Trophoblast cell (in vitro differentiated cells and primary cell): Measurements from ENCODE around the gene SEMA5A.

Experiments
- DNase-seq, 2 donors: peaks; one replicate each; pipeline ENCODE4 v3.0.0-alpha.2; 2016
- H2AFZ ChIP-seq: 2 replicates; pipeline ENCODE4 v1.6.1; 2013; ENCODE audit warnings: low read length, moderate library complexity, mild to moderate bottlenecking; ENCODE audit not compliant: insufficient read depth, poor library complexity
- H2AK5ac ChIP-seq: 2 replicates; pipeline ENCODE4 v1.6.1; 2013; ENCODE audit warnings: mild to moderate bottlenecking, low read length
- H2BK120ac ChIP-seq: 2 replicates; pipeline ENCODE4 v1.6.1; 2013; ENCODE audit warnings: low read length, mild to moderate bottlenecking, moderate library complexity; ENCODE audit not compliant: insufficient read depth, poor library complexity
- H2BK12ac ChIP-seq: 2 replicates; pipeline ENCODE4 v1.6.1; 2013; ENCODE audit warnings: mild to moderate bottlenecking, low read length, moderate library complexity
- H2BK5ac ChIP-seq: 2 replicates; pipeline ENCODE4 v1.6.1; 2013; ENCODE audit warnings: low read length, low read depth, moderate library complexity, mild to moderate bottlenecking; ENCODE audit not compliant: poor library complexity
- H3K14ac ChIP-seq: 2 replicates; pipeline ENCODE4 v1.6.1; 2013; ENCODE audit warnings: mild to moderate bottlenecking, low read length
- H3K18ac ChIP-seq: 2 replicates; pipeline ENCODE4 v1.6.1; 2013; ENCODE audit warnings: mild to moderate bottlenecking, low read length
- H3K23ac ChIP-seq: 2 replicates; pipeline ENCODE4 v1.6.1; 2013; ENCODE audit warnings: low read length
- H3K27ac ChIP-seq: 2 replicates; pipeline ENCODE4 v1.5.1; 2013; ENCODE audit warnings: low read depth, mild to moderate bottlenecking, inconsistent platforms, low read length, moderate library complexity
- H3K27me3 ChIP-seq: 2 replicates; pipeline ENCODE4 v1.6.1; 2013; ENCODE audit warnings: inconsistent platforms, mild to moderate bottlenecking, low read length, moderate library complexity; ENCODE audit not compliant: insufficient read depth
- H3K36me3 ChIP-seq, 2 experiments: 1 replicate in 1 of 2; 2 replicates in 1 of 2; pipeline ENCODE4 v1.6.1; 2013; ENCODE audit warnings: low read length in 2 of 2, mild to moderate bottlenecking in 2 of 2, moderate library complexity in 1 of 2; ENCODE audit not compliant: insufficient read depth in 2 of 2, control insufficient read depth in 1 of 2
- H3K4ac ChIP-seq: 2 replicates; pipeline ENCODE4 v1.6.1; 2013; ENCODE audit warnings: low read depth, mild to moderate bottlenecking, low read length, moderate library complexity
- H3K4me1 ChIP-seq, 2 experiments: 1 replicate in 1 of 2; 2 replicates in 1 of 2; pipeline ENCODE4 v1.6.1; 2013; ENCODE audit warnings: low read length in 2 of 2, mild to moderate bottlenecking in 2 of 2, moderate library complexity in 1 of 2; ENCODE audit not compliant: insufficient read depth in 2 of 2, control insufficient read depth in 1 of 2
- H3K4me2 ChIP-seq: 2 replicates; pipeline ENCODE4 v1.6.1; 2013; ENCODE audit warnings: inconsistent platforms, mild to moderate bottlenecking, low read length, moderate library complexity
- H3K4me3 ChIP-seq: 2 replicates; pipeline ENCODE4 v1.5.1; 2013; ENCODE audit warnings: mild to moderate bottlenecking, low read depth, low read length, inconsistent platforms
- H3K79me1 ChIP-seq: one replicate; pipeline ENCODE4 v1.6.1; 2013; ENCODE audit warnings: low read length
- H3K79me2 ChIP-seq: 2 replicates; pipeline ENCODE4 v1.6.1; 2013; ENCODE audit warnings: low read length, mild to moderate bottlenecking; ENCODE audit not compliant: control insufficient read depth, insufficient read depth, poor library complexity
- H3K9ac ChIP-seq: 2 replicates; pipeline ENCODE4 v1.6.1; 2013; ENCODE audit warnings: mild to moderate bottlenecking, low read length
- H3K9me3 ChIP-seq: 2 replicates; pipeline ENCODE4 v1.6.1; 2013; ENCODE audit warnings: low read depth, mild to moderate bottlenecking, control low read depth, inconsistent platforms, low read length; ENCODE audit not compliant: insufficient read depth
- H4K12ac ChIP-seq: 2 replicates; pipeline ENCODE4 v1.6.1; 2013; ENCODE audit warnings: low read depth, mild to moderate bottlenecking, low read length, moderate library complexity
- H4K8ac ChIP-seq: 2 replicates; pipeline ENCODE4 v1.6.1; 2013; ENCODE audit warnings: low read depth, mild to moderate bottlenecking, low read length, moderate library complexity
- H4K91ac ChIP-seq: one replicate; pipeline ENCODE4 v1.6.1; 2013; ENCODE audit warnings: low read depth, mild to moderate bottlenecking, low read length, moderate library complexity
- WGBS: extraction: QIAGEN DNeasy Blood & Tissue Kit; methylation state at CpG from one replicate; pipeline ENCODE4 v1.1.7; 2013; ENCODE audit warnings: missing lambda C conversion rate; ENCODE audit not compliant: insufficient read length, insufficient coverage; ENCODE audit errors: extremely low coverage; 5-methylcytosine and 5-hydroxymethylcytosine counted together

Gene SEMA5A

DNA sequence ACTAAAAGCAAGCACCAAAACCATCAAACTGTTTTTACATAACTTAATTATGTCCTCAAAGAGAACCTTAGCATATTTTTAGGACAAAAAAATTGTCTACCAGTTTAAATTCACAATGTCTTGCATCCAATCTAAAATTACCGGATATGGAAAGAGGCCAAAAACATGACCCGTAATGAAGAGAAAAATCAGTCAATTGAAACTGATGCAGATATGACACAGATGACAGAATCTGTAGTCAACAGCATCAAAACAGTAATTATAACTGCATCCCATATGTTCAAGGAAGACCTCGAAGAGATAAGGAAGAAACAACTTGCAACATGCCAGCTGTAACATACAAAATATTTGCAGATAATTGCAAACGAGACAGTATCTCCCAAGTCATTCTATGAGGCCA lies 473.2 kb downstream of the SEMA5A start:
- H3K9ac ChIP-seq: no peak overlapping the region
- WGBS: no CpG with 5 or more reads among the region's 4 CpGs

DNA sequence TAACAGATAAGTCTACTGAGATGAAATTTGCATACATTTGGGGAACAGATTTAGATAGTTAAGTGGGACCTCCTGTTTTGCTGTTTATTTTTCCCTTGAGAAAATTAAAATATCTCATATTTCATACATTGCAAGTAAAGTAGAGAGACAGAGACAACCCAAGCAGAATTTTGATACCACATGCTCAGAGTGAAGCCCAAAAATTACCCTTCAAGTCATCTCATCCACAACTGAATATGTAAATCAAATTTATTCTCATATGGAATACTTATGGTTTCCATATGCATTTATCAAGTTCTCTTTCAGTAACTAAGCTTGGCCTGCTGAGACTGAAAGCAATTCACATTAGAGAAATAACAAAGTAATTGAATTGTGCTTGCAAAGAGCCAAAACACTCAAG lies 474.4 kb downstream of the SEMA5A start:
- no peak overlapping the region for H3K4me2 ChIP-seq
- DNase-seq: no peak
- no peak overlapping the region for H3K18ac ChIP-seq
- H3K36me3 ChIP-seq: peaks cover 2 to 7% of the 10 kb centered on the region in 2 experiments
- H3K4me3 ChIP-seq: no peak overlapping the region
- H3K27ac ChIP-seq: no peak overlapping the region
- no peak overlapping the region for H2AK5ac ChIP-seq
- no peak overlapping the region for H3K9ac ChIP-seq
- no peak overlapping the region for H3K14ac ChIP-seq
- H4K12ac ChIP-seq: no peak overlapping the region
- no peaks in the 10 kb centered on the region for H3K9me3 ChIP-seq
- H3K79me2 ChIP-seq: no peaks in the 10 kb centered on the region
- H2BK120ac ChIP-seq: no peak overlapping the region
- no peak overlapping the region for H3K23ac ChIP-seq
- H4K8ac ChIP-seq: no peak overlapping the region
- no peak overlapping the region for H2BK5ac ChIP-seq
- no peak overlapping the region for H4K91ac ChIP-seq
- no peak overlapping the region for H3K4ac ChIP-seq
- H3K4me1 ChIP-seq: no peaks in the 10 kb centered on the region
- no peak overlapping the region for H2AFZ ChIP-seq
- no peak overlapping the region for H2BK12ac ChIP-seq
- H3K79me1 ChIP-seq: no peaks in the 10 kb centered on the region
- no peaks in the 10 kb centered on the region for H3K27me3 ChIP-seq

More for the DNA sequence above, 473.2 kb downstream of the SEMA5A start:
- no peak overlapping the region for H3K14ac ChIP-seq
- H3K23ac ChIP-seq: no peak overlapping the region
- no peak for DNase-seq
- no peak overlapping the region for H2BK5ac ChIP-seq
- no peak overlapping the region for H3K27ac ChIP-seq
- no peaks in the 10 kb centered on the region for H3K9me3 ChIP-seq
- H3K79me1 ChIP-seq: no peaks in the 10 kb centered on the region
- peaks cover 4% of the 10 kb centered on the region in 2 experiments for H3K36me3 ChIP-seq
- no peak overlapping the region for H3K4me2 ChIP-seq
- no peak overlapping the region for H3K4ac ChIP-seq
- no peak overlapping the region for H2AFZ ChIP-seq
- H3K4me1 ChIP-seq: no peaks in the 10 kb centered on the region
- H4K91ac ChIP-seq: no peak overlapping the region
- H3K18ac ChIP-seq: no peak overlapping the region
- no peak overlapping the region for H2AK5ac ChIP-seq
- no peak overlapping the region for H2BK120ac ChIP-seq
- no peak overlapping the region for H2BK12ac ChIP-seq
- no peaks in the 10 kb centered on the region for H3K79me2 ChIP-seq
- no peaks in the 10 kb centered on the region for H3K27me3 ChIP-seq
- no peak overlapping the region for H3K4me3 ChIP-seq
- H4K12ac ChIP-seq: no peak overlapping the region
- no peak overlapping the region for H4K8ac ChIP-seq

DNA sequence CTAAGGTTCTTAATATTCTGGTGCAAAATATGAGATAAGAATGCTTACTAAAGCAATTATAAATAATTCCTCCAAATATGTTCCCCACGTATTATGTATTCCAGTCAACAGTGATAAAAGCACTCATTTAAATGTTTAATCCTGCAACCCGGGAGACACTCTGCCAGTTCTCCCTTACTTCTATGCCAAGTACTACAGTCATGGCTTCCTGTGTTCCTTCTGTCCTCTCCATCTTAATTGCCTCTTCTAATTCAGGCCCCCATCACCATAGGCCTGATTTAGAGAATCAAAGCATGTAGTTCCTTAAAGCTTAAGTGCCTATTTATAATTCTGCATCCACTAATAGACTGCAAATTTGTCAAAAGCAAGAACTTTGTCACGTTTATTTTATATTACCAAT lies 474.8 kb downstream of the SEMA5A start:
- Histone ChIP-seq H2BK5ac (no peak overlapping the region), H3K27me3 (no peaks in the 10 kb centered on the region), H4K91ac (no peak overlapping the region), H3K4me3 (no peak overlapping the region), H3K18ac (no peak overlapping the region), H3K4me1 (no peaks in the 10 kb centered on the region), H3K14ac (no peak overlapping the region), H3K79me1 (no peaks in the 10 kb centered on the region), H4K12ac (no peak overlapping the region), H3K4me2 (no peak overlapping the region), H3K27ac (no peak overlapping the region), H4K8ac (no peak overlapping the region), H2BK120ac (no peak overlapping the region), H3K9me3 (no peaks in the 10 kb centered on the region), H2AFZ (no peak overlapping the region), H3K36me3 (peaks cover 6 to 11% of the 10 kb centered on the region in 2 experiments), H3K4ac (no peak overlapping the region), H2AK5ac (no peak overlapping the region), H2BK12ac (no peak overlapping the region), H3K9ac (no peak overlapping the region), H3K23ac (no peak overlapping the region), H3K79me2 (no peaks in the 10 kb centered on the region)
- no CpG with 5 or more reads among the region's 3 CpGs for WGBS
- no peak for DNase-seq

DNA sequence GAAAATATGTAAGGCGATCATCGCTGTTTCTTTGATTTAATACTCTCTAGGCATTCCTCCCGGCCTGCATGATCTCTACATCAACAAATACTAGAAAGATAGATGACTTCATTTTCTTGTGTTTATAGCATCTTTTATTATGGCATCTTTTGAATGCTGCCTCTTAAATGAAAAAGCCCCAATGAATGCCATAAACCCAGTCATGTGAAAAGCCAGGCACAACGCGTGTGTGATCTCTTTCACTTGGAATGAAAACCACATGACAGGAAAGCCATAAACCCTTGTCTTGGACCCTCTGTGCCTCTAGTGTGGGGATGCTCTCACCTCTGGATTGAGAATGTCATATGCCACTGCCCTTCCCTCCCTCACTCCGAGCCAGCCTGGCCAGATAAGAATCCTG lies 476.2 kb downstream of the SEMA5A start:
- Histone ChIP-seq H3K4me1 (no peaks in the 10 kb centered on the region), H2AK5ac (no peak overlapping the region), H4K12ac (no peak overlapping the region), H3K79me2 (no peaks in the 10 kb centered on the region), H3K4ac (no peak overlapping the region), H4K91ac (no peak overlapping the region), H2AFZ (no peak overlapping the region), H3K9me3 (no peaks in the 10 kb centered on the region), H3K23ac (no peak overlapping the region), H3K27ac (no peak overlapping the region), H3K18ac (no peak overlapping the region), H2BK120ac (no peak overlapping the region), H3K4me3 (no peak overlapping the region), H3K4me2 (no peak overlapping the region), H2BK5ac (no peak overlapping the region), H2BK12ac (no peak overlapping the region), H3K9ac (no peak overlapping the region), H3K36me3 (peaks cover 10 to 18% of the 10 kb centered on the region in 2 experiments), H3K79me1 (no peaks in the 10 kb centered on the region), H3K27me3 (no peaks in the 10 kb centered on the region), H4K8ac (no peak overlapping the region), H3K14ac (no peak overlapping the region)
- DNase-seq: no peak
- WGBS: no CpG with 5 or more reads among the region's 6 CpGs
